GM12801 (cell line): Measurements from ENCODE around the gene DOCK7.

Experiments used
- CTCF ChIP-seq: IDR thresholded peaks from one replicate; pipeline ENCODE4 v1.5.1; 2011; ENCODE audit warnings: control low read depth; ENCODE audit not compliant: insufficient read length; ENCODE audit errors: extremely low read depth

Gene DOCK7

GRCh38 chr1:62435231-62436038 lies 252.8 kb downstream of the DOCK7 start:
- TF ChIP-seq CTCF: no peak

GRCh38 chr1:62434618-62435001 lies 253.6 kb downstream of the DOCK7 start:
- TF ChIP-seq CTCF: no peak

DNA sequence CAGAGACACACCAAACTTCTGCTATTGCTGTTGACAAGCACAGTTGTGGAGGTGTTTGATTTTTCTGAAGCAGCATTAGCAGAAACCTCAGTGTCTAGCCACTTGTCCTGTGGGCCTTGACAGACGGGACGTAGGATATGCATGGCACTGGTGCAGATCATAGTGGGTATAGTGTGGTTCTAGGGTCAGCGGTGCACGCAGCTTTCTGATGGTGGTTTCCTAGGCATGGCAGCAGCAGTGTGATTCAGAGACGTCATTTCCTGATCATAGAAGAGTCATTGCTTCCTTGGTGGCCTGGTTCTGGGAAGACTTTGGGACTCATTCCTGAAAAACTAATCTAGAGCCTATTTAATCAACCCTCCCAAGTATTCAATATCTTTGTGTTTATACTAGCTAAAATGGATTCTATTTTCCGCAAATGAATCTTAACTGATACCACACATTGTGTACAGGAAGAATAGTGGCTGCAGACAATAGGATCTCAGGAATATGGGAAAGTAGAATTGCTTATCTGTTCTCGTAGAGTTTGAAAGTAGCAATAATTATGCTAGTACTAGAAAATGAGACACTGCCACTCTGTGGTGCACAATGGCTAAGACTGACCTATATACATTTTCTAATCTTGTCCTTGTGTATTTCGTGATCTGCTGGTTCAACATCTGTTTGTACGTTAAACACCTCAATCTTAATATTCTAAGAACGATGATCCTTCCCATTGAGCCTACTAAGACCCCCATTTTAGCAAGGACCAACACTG lies 254.1 kb downstream of the DOCK7 start:
- TF ChIP-seq CTCF: no peak

DNA sequence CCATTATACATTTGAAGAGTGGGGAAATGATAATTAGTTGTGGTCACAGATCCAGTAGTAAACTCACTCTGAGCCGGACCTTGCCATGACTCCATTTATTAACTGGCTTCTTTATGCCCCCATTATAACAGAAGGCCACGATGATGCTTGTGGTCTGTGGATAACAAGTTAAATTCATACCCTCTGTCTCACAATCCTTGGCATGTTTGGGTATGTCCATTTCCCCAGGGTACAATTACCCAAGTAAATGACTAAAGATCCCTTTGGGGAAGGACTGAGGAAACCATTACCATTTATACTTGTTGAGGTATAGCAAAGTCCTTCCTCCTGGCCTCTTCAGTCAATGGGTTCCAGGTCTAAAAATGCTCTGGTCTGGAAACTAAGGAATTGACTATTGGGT lies 258.6 kb downstream of the DOCK7 start:
- no peak for TF ChIP-seq CTCF

- TF ChIP-seq CTCF: no peak
These were observed 259.8 kb downstream of the DOCK7 start for GRCh38 chr1:62428351-62428750.

DNA sequence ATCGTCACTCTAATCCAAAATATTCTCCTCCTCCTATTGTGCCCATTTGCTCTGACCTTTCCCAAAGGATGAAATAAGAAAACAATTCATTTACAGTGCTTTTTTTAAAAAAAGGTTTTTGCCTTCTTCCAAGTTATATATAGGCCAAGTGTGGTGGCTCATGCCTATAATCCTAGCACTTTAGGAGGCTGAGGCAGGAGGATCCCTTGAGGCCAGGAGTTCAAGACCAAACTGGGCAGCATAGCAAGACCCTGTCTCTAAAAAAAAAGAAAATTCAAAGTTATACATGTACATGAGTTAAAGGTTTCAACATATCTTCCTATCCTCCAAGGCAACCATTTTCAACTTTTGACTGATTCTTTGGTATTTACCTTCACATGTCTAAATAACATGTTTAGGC lies 261.4 kb downstream of the DOCK7 start:
- TF ChIP-seq CTCF: no peak

GRCh38 chr1:62426237-62426636 lies 261.9 kb downstream of the DOCK7 start:
- no peak for TF ChIP-seq CTCF
